RWPE2 (cell line): ENCODE data around the gene SLC4A7.
A peak's percentile ranks its signal among the peaks of the same experiment; 100 is the strongest.

ENCODE experiments used
- ATAC-seq: fragments of 200-7000 bp; cut with Tn5 transposase; 3 replicates; pipeline ENCODE4 v1.9.1; 2021; ENCODE audit warnings: low read depth
- DNase-seq: peaks from one replicate; pipeline ENCODE4 v3.0.0-alpha.2; 2020; ENCODE audit warnings: low spot score
- H3K27ac ChIP-seq: fragments of 450-650 bp; 2 replicates; pipeline ENCODE4 v1.5.1; 2017; ENCODE audit warnings: mild to moderate bottlenecking; ENCODE audit not compliant: poor library complexity, severe bottlenecking
- H3K27me3 ChIP-seq: fragments of 250-450 bp; sonication (Bioruptor Pico); 2 replicates; pipeline ENCODE4 v1.5.1; 2021; ENCODE audit warnings: mild to moderate bottlenecking, moderate library complexity; ENCODE audit not compliant: insufficient read depth, poor library complexity, severe bottlenecking
- H3K36me3 ChIP-seq: fragments of 250-450 bp; sonication (Bioruptor Pico); 2 replicates; pipeline ENCODE4 v1.5.1; 2020; ENCODE audit warnings: low read depth, mild to moderate bottlenecking, moderate library complexity
- H3K4me1 ChIP-seq: fragments of 250-450 bp; sonication (Bioruptor Pico); 2 replicates; pipeline ENCODE4 v1.5.1; 2021; ENCODE audit warnings: mild to moderate bottlenecking, moderate library complexity; ENCODE audit not compliant: insufficient read depth, poor library complexity, severe bottlenecking
- H3K4me3 ChIP-seq: fragments of 250-450 bp; sonication (Bioruptor Pico); 2 replicates; pipeline ENCODE4 v1.5.1; 2021; ENCODE audit warnings: mild to moderate bottlenecking, moderate library complexity; ENCODE audit not compliant: severe bottlenecking
- H3K9me3 ChIP-seq: fragments of 250-450 bp; sonication (Bioruptor Pico); 2 replicates; pipeline ENCODE4 v1.5.1; 2021; ENCODE audit warnings: mild to moderate bottlenecking, moderate library complexity; ENCODE audit not compliant: severe bottlenecking
- CTCF ChIP-seq: fragments of 450-650 bp; IDR thresholded peaks from one replicate; pipeline ENCODE4 v1.5.1; 2017; ENCODE audit warnings: mild to moderate bottlenecking, moderate library complexity; ENCODE audit not compliant: poor library complexity, severe bottlenecking

SLC4A7 gene

GRCh38 chr3:27326629-27327545, 157.3 kb downstream of the SLC4A7 start:
- no peak for DNase-seq
- Histone ChIP-seq H3K4me1 (peaks cover 16% of the 10 kb centered on the region), H3K9me3 (no peaks in the 10 kb centered on the region), H3K36me3 (no peaks in the 10 kb centered on the region; the same call in 1 of the 2 replicates), H3K27ac (peak overlapping the region; percentile 51), H3K27me3 (no peaks in the 10 kb centered on the region), H3K4me3 (no peak overlapping the region)
- ATAC-seq, result peak; percentile 92
- no peak for TF ChIP-seq CTCF

DNA sequence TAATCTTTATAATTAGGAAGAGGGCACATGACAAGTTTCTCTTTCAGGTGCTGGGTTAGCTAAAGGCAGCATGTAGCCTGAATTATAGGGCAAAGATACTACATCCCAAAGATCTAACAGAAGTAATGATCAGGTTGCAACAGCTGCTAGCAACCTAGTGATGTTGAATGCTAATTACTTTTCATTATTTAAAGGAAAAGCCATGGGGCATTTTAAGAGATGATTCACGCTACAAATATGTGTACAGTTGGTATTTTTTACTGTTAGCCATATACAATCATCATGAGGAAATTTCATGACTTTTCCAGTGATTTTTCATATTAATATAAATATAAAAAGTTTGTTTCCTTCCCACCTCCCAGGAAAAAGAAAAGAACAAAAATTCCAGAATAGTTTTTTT, 158.0 kb downstream of the SLC4A7 start:
- peaks cover 16% of the 10 kb centered on the region for H3K4me1 ChIP-seq
- no peaks in the 10 kb centered on the region for H3K36me3 ChIP-seq
- peak; percentile 55; the same call in 2 of the 3 replicates for ATAC-seq
- no peak for TF ChIP-seq CTCF
- H3K27ac ChIP-seq, result peak overlapping the region; percentile 51
- DNase-seq, result no peak
- H3K27me3 ChIP-seq, result no peaks in the 10 kb centered on the region
- H3K9me3 ChIP-seq, result no peaks in the 10 kb centered on the region
- H3K4me3 ChIP-seq, result no peak overlapping the region

DNA sequence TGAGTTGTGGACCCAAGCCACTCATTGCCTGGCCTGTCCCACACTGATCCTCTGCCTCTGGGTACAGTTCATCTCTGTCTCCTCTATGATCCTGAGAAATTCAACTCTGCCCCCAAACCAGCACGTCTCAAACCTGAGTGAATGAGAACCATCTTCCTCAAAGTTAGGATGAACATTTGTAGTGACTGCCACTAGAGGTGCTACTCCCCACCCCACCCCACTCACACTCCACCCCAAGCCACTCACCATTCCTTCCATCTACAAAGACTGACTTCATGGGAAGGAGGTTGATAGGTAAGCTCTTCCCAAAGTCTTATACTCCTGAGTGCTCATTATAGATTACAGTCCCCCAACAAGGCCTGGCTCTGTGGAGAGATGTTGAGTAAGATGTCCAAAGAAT, 158.8 kb downstream of the SLC4A7 start:
- Histone ChIP-seq H3K9me3 (no peaks in the 10 kb centered on the region), H3K4me1 (peaks cover 16% of the 10 kb centered on the region), H3K27ac (peak overlapping the region; percentile 51), H3K4me3 (no peak overlapping the region), H3K36me3 (no peaks in the 10 kb centered on the region), H3K27me3 (no peaks in the 10 kb centered on the region)
- peak; percentile 12 for TF ChIP-seq CTCF
- ATAC-seq, result no peak
- no peak for DNase-seq

DNA sequence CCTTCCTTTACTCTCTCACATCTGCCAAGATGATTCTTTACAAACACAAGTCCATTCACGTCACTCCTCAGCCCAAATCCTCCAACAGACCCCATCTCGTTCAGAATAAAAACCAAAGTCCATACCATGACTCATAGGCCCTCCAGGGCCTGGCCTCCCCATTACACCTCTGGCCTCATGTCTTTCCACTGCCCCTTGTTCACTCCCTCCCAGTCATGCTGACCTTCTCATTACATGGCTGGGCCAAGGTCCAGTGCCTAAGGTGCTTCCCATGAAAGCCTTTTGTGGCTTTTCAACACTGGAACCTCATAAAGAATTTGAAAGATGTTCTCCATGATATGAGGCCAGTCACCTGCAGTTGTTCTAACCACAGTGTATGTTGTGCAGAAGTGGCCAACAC, 159.5 kb downstream of the SLC4A7 start:
- ATAC-seq (no peak), DNase-seq (no peak)
- no peaks in the 10 kb centered on the region for H3K9me3 ChIP-seq
- H3K27me3 ChIP-seq, result no peaks in the 10 kb centered on the region
- no peak overlapping the region for H3K4me3 ChIP-seq
- no peak overlapping the region for H3K27ac ChIP-seq
- H3K4me1 ChIP-seq, result peaks cover 16% of the 10 kb centered on the region
- H3K36me3 ChIP-seq, result no peaks in the 10 kb centered on the region
- no peak for TF ChIP-seq CTCF

GRCh38 chr3:27323087-27323570, 161.1 kb downstream of the SLC4A7 start:
- no peaks in the 10 kb centered on the region for H3K9me3 ChIP-seq
- ATAC-seq (no peak), DNase-seq (no peak)
- no peaks in the 10 kb centered on the region for H3K27me3 ChIP-seq
- peaks cover 16% of the 10 kb centered on the region for H3K4me1 ChIP-seq
- no peak for TF ChIP-seq CTCF
- no peak overlapping the region for H3K4me3 ChIP-seq
- H3K27ac ChIP-seq, result no peak overlapping the region
- H3K36me3 ChIP-seq, result no peaks in the 10 kb centered on the region
